ENCODE results near the gene ROBO1. TPM values are rescaled to one million over a fixed set of nuclear protein-coding genes. Genes with fewer than 3 reads are reported as not detected.

ROBO1 gene
- total RNA-seq, 1 donor from 2014 or later: 182 TPM

DNA sequence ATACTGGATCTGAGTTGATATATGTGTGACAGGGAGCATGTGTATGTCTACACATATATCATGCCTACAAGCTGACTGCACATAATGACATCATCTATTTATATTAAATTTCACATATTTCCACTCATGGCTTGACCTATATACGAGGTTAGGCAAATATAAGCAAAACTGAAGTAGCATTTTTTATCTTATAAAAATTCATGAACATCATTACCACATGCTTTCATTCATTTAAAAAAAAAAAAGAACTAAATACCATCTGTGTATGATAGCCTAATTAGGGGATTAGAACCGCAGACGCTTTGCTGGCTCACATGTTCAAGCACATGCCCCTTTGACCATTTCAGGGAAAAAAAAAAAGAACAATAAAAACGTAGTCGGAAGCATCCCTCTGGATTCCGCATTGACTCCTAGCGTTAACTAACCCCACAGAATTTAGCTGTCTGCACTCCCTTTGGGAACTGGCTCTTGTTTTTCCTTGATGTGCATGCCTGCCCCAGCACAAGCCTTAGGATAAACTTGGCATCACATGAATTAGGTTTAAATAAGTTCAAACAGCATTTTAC is 888.4 kb downstream of the ROBO1 start:
- H3K4me3 Mint-ChIP-seq: no peak overlapping the region
- H3K36me3 Mint-ChIP-seq: peaks cover 14% of the 10 kb centered on the region
- DNase-seq (ENCODE audit: extremely low spot score, unreplicated experiment): no peak
- peaks cover 42% of the 10 kb centered on the region for H3K4me1 Mint-ChIP-seq (ENCODE audit: unreplicated experiment)
- TF ChIP-seq, protein P1, sequence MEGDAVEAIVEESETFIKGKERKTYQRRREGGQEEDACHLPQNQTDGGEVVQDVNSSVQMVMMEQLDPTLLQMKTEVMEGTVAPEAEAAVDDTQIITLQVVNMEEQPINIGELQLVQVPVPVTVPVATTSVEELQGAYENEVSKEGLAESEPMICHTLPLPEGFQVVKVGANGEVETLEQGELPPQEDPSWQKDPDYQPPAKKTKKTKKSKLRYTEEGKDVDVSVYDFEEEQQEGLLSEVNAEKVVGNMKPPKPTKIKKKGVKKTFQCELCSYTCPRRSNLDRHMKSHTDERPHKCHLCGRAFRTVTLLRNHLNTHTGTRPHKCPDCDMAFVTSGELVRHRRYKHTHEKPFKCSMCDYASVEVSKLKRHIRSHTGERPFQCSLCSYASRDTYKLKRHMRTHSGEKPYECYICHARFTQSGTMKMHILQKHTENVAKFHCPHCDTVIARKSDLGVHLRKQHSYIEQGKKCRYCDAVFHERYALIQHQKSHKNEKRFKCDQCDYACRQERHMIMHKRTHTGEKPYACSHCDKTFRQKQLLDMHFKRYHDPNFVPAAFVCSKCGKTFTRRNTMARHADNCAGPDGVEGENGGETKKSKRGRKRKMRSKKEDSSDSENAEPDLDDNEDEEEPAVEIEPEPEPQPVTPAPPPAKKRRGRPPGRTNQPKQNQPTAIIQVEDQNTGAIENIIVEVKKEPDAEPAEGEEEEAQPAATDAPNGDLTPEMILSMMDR (conservative IDR thresholded peaks at IDR 0.05): no peak
- no peaks in the 10 kb centered on the region for H3K27me3 Mint-ChIP-seq
- no peaks in the 10 kb centered on the region for H3K9me3 Mint-ChIP-seq
- no peak overlapping the region for H3K27ac Mint-ChIP-seq

DNA sequence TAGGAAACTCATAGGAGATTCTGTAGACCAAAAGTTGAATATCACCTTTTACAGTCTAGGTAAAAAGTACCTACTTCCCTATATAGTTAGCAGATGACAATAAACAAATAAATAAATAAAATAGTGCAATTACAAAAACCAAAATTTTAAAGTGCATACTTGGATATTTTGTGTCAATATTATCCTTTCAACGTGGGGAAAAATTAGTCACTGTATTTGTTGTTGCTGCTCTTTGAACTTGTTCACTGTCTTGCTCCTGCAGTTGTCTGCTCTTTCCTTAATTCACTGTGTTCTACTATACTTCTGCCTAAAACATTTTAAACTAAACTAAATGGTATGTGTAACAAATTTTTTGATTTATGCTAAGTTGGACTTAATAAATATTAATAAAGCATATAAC is 889.0 kb downstream of the ROBO1 start:
- no peaks in the 10 kb centered on the region for H3K9me3 Mint-ChIP-seq
- H3K27me3 Mint-ChIP-seq: no peaks in the 10 kb centered on the region
- H3K27ac Mint-ChIP-seq: no peak overlapping the region

DNA sequence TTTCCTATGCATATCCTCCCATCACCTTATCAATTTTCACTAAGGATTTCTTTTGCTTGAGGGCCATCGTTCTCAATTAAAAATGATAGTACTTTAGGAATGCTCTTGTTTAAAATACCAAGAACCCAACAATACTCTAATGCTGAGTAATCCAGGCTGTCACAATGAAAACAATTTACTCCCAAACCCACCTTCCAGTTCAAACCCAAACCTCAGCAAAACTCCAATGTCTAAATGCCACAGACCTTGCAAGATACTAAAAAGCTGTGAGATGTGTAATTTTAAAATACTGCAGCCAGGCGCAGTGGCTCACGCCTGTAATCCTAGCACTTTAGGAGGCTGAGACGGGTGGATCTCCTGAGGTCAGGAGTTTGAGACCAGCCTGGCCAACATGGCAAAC is 889.8 kb downstream of the ROBO1 start:
- Mint-ChIP-seq H3K9me3 (no peaks in the 10 kb centered on the region), H3K36me3 (peaks cover 14% of the 10 kb centered on the region), H3K4me3 (no peak overlapping the region), H3K27me3 (no peaks in the 10 kb centered on the region), H3K4me1 (ENCODE audit: unreplicated experiment) (peaks cover 49% of the 10 kb centered on the region), H3K27ac (no peak overlapping the region)
- DNase-seq (ENCODE audit: extremely low spot score, unreplicated experiment): no peak
- TF ChIP-seq, protein P1 (conservative IDR thresholded peaks at IDR 0.05): no peak

More for the DNA sequence above, 889.0 kb downstream of the ROBO1 start:
- TF ChIP-seq, protein P1 (conservative IDR thresholded peaks at IDR 0.05): no peak
- peaks cover 43% of the 10 kb centered on the region for H3K4me1 Mint-ChIP-seq (ENCODE audit: unreplicated experiment)
- DNase-seq (ENCODE audit: extremely low spot score, unreplicated experiment): no peak
- H3K36me3 Mint-ChIP-seq: peaks cover 14% of the 10 kb centered on the region
- no peak overlapping the region for H3K4me3 Mint-ChIP-seq

DNA sequence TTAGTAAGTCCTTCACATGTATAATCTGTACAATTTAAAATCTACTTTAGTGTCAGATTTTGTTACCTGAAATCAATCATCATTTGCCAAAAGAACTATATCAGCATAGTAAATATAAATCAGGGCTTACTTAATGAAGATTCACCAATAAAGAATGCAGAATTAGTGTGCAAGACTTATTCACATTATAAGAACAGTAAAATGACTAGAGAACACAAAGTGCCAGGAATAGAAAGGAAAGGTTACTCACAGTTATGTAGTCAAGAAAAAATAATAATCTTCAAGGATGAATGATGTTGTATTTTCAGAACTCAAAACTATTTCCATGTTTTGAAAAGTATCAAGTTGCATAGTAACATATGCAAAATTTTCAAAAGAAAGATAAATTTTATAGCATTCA is 891.9 kb downstream of the ROBO1 start:
- Mint-ChIP-seq H3K9me3 (no peaks in the 10 kb centered on the region), H3K4me1 (ENCODE audit: unreplicated experiment) (peaks cover 50% of the 10 kb centered on the region), H3K27me3 (no peaks in the 10 kb centered on the region), H3K4me3 (no peak overlapping the region), H3K27ac (no peak overlapping the region), H3K36me3 (peaks cover 11% of the 10 kb centered on the region)
- DNase-seq (ENCODE audit: extremely low spot score, unreplicated experiment): no peak
- TF ChIP-seq, protein P1 (conservative IDR thresholded peaks at IDR 0.05): no peak

DNA sequence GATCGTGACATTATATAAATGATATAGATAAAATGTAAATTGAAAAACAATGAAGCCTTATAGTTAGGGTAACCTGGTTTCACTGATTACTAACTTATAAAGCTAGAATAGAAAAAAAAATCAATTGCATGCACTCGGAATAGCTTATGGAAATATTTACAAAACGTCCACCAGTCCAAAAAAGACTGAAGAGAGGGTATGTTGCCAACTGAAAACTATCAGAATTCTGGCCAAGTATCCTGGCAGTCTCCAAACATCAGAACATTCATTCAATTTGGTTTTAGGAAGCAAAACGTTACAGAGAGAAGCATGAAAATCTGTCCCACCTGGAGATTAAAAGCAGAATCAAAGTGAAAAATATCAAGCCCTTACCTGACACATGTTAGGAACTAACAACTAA is 892.4 kb downstream of the ROBO1 start:
- H3K4me3 Mint-ChIP-seq: no peak overlapping the region
- H3K27ac Mint-ChIP-seq: no peak overlapping the region
- no peak for DNase-seq (ENCODE audit: extremely low spot score, unreplicated experiment)
- TF ChIP-seq, protein P1 (conservative IDR thresholded peaks at IDR 0.05): no peak
- H3K9me3 Mint-ChIP-seq: no peaks in the 10 kb centered on the region
- peaks cover under 1% of the 10 kb centered on the region for H3K27me3 Mint-ChIP-seq
- peaks cover 11% of the 10 kb centered on the region for H3K36me3 Mint-ChIP-seq
- peaks cover 49% of the 10 kb centered on the region for H3K4me1 Mint-ChIP-seq (ENCODE audit: unreplicated experiment)

DNA sequence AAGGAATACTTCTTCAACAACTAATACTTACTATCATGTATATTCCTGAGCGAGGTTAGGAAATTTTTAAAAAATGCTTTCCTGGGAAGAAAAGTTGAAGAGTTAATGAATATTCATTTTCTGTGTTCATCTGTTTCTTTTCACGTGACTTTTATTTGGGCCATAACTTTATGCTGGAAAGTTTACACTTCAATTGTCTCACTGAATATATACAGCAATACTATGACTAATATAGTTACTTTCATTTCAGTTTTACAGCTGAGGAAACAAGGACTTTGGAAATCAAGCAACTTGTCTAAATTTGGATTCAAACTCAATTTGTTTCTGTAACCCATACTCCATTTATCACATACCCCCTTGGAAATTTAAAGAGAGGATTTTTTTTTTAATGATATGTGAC is 894.2 kb downstream of the ROBO1 start:
- Mint-ChIP-seq H3K4me1 (ENCODE audit: unreplicated experiment) (peaks cover 46% of the 10 kb centered on the region), H3K4me3 (no peak overlapping the region), H3K36me3 (peaks cover 14% of the 10 kb centered on the region)

More for the DNA sequence above, 894.2 kb downstream of the ROBO1 start:
- Mint-ChIP-seq H3K27ac (no peak overlapping the region), H3K27me3 (peaks cover 6% of the 10 kb centered on the region), H3K9me3 (no peaks in the 10 kb centered on the region)
- TF ChIP-seq, protein P1 (conservative IDR thresholded peaks at IDR 0.05): no peak
- DNase-seq (ENCODE audit: extremely low spot score, unreplicated experiment): no peak
